ENCODE results near the gene LMBR1. TPM values are rescaled to one million over a fixed set of nuclear protein-coding genes. Genes with fewer than 3 reads are reported as not detected.

Gene LMBR1
- total and polyA plus RNA-seq, 2 of the 13 experiments (the other 11 are each of a cell fraction or from before 2014, with no cell fraction given) = 20.9 to 39.6 TPM

GRCh38 chr7:156650042-156650441 lies 242.9 kb downstream of the LMBR1 start (continued):
- TF ChIP-seq ZNF75D (CRISPR knock-in tag; IDR thresholded peaks at IDR 0.05; ENCODE audit: borderline replicate concordance) = no peak
- TF ChIP-seq MED8 (CRISPR knock-in tag; IDR thresholded peaks at IDR 0.05; ENCODE audit: insufficient replicate concordance) = no peak
- TF ChIP-seq HMGA1 (CRISPR knock-in tag; conservative IDR thresholded peaks at IDR 0.05) = no peak
- TF ChIP-seq REXO4 (CRISPR knock-in tag; IDR thresholded peaks at IDR 0.05; ENCODE audit: borderline replicate concordance) = no peak
- TF ChIP-seq AGO2 (optimal IDR thresholded peaks at IDR 0.05; ENCODE audit: low read depth, low read length) = no peak
- TF ChIP-seq CBX5 (CRISPR knock-in tag; IDR thresholded peaks at IDR 0.05; ENCODE audit: borderline replicate concordance) = 0 out of 2 replicates have a peak, but pooled peaks have one; percentile 24
- no peak for TF ChIP-seq SOX6 (IDR thresholded peaks at IDR 0.05)
- peak; percentile 43; the same call in 1 of the 2 replicates for TF ChIP-seq SOX6 (CRISPR knock-in tag; IDR thresholded peaks at IDR 0.05)
- TF ChIP-seq DDIT3 (CRISPR knock-in tag; IDR thresholded peaks at IDR 0.05) = no peak
- TF ChIP-seq ZNF629 (CRISPR knock-in tag; conservative IDR thresholded peaks at IDR 0.05) = no peak
- no peak for TF ChIP-seq RXRA (CRISPR knock-in tag; IDR thresholded peaks at IDR 0.05)
- no peak for TF ChIP-seq FOXO4 (CRISPR knock-in tag; conservative IDR thresholded peaks at IDR 0.05)
- TF ChIP-seq KLF11 (CRISPR knock-in tag; IDR thresholded peaks at IDR 0.05) = no peak
- no peak for TF ChIP-seq MLLT10 (CRISPR knock-in tag; IDR thresholded peaks at IDR 0.05)
- TF ChIP-seq SMC3 (IDR thresholded peaks at IDR 0.05; ENCODE audit: low read length) = peak; percentile 31; the same call in 1 of the 2 replicates
- TF ChIP-seq ZNF282 (IDR thresholded peaks at IDR 0.05; ENCODE audit: partially characterized antibody) = no peak
- TF ChIP-seq MTA3 (CRISPR knock-in tag; IDR thresholded peaks at IDR 0.05) = no peak
- TF ChIP-seq ZNF749 (CRISPR knock-in tag; IDR thresholded peaks at IDR 0.05; ENCODE audit: borderline replicate concordance) = no peak
- no peak for TF ChIP-seq PCBP1 (IDR thresholded peaks at IDR 0.05; ENCODE audit: borderline replicate concordance, low read depth, low read length)
- TF ChIP-seq ARNTL (CRISPR knock-in tag; IDR thresholded peaks at IDR 0.05) = no peak
- no peak for TF ChIP-seq ELF4 (CRISPR knock-in tag; IDR thresholded peaks at IDR 0.05; ENCODE audit: borderline replicate concordance)
- TF ChIP-seq FOXO1 (CRISPR knock-in tag; IDR thresholded peaks at IDR 0.05) = peak; percentile 43; the same call in 1 of the 2 replicates
- no peak for TF ChIP-seq ZNF792 (CRISPR knock-in tag; IDR thresholded peaks at IDR 0.05)
- no peak for TF ChIP-seq SOX13 (IDR thresholded peaks at IDR 0.05)
- TF ChIP-seq SOX13 (CRISPR knock-in tag; conservative IDR thresholded peaks at IDR 0.05 in 1 of 2, IDR thresholded peaks at IDR 0.05 in 1 of 2) = peak in 1 of 2 experiments; percentile 32; a peak in 1 of 4 replicates
- no peak for TF ChIP-seq SP4 (CRISPR knock-in tag; IDR thresholded peaks at IDR 0.05)
- TF ChIP-seq REPIN1 (CRISPR knock-in tag; IDR thresholded peaks at IDR 0.05; ENCODE audit: borderline replicate concordance, low read depth) = 0 out of 2 replicates have a peak, but pooled peaks have one; percentile 35
- no peak for TF ChIP-seq MYPOP (CRISPR knock-in tag; IDR thresholded peaks at IDR 0.05)

All from HepG2 (cell line).